PFSK-1 (cell line): ENCODE data around the gene IKBIP.

Source experiments
- POLR2AphosphoS5 ChIP-seq: IDR thresholded peaks from 2 replicates; pipeline ENCODE4 v1.6.1; 2012; ENCODE audit warnings: low read depth, mild to moderate bottlenecking, control low read depth, low read length, moderate library complexity
- REST ChIP-seq, 2 experiments: IDR thresholded peaks; 2 replicates each; pipeline versions ENCODE4 v1.6.1 to v1.8.0; 2011 to 2012; ENCODE audit warnings: low read depth in 2 of 2, low read length in 2 of 2, control low read depth in 1 of 2, inconsistent platforms in 1 of 2, mild to moderate bottlenecking in 1 of 2, moderate library complexity in 1 of 2; ENCODE audit not compliant: insufficient read depth in 1 of 2
- TAF1 ChIP-seq: IDR thresholded peaks from 2 replicates; pipeline ENCODE4 v1.6.1; 2012; ENCODE audit warnings: low read length, control low read depth, borderline replicate concordance; ENCODE audit not compliant: insufficient read depth

DNA sequence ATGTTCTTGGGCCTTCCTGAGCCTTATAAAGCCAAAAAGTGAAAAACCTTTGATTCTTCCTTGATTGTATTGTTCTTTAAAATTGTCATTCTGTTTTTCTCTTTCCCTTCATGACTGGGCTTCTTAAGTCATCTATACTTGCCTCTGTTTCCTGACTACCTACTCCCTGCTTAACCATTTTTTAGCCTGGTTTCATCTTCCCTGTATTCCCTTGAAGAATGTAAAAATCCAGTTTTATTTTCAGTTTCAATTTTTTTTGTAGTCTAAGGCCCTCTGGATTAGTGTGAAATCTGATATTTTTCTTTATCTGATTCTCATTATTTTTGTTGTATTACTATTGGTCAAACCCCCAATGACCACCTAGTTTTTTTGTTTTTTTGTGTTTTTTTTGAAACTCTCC is 46.8 kb upstream of the IKBIP start:
- TF ChIP-seq REST (IDR thresholded peaks at IDR 0.05; ENCODE audit: insufficient read depth in 1 of 2, low read depth in 2 of 2, low read length in 2 of 2) (no peak), TAF1 (no peak), POLR2AphosphoS5 (no peak)
